HG02678 (cell line): ENCODE measurements around the gene GRIN2A.

Experiments
- ATAC-seq: cut with Tn5 transposase; IDR thresholded peaks from one replicate; pipeline ENCODE4 v1.9.1; 2021; ENCODE audit warnings: mild to moderate bottlenecking, moderate library complexity; ENCODE audit not compliant: unreplicated experiment

GRIN2A gene

DNA sequence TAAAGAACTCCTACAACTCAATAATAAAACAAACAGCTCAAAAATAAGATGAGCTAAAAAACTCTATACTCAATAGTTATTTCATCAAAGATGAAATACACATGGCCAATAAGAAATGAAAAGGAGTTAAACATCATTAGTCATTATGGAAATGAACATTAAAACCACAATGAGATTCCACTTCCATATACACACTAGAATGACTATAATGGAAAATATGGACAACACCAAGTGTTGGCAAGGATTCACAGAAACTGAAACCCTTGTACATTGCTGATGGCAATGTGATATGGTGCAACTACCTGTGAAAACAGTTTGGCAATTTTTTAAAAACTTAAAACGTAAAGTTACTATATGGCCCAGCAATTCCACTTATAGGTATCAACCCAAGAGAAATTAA is 91.4 kb downstream of the GRIN2A start:
- ATAC-seq: no peak

DNA sequence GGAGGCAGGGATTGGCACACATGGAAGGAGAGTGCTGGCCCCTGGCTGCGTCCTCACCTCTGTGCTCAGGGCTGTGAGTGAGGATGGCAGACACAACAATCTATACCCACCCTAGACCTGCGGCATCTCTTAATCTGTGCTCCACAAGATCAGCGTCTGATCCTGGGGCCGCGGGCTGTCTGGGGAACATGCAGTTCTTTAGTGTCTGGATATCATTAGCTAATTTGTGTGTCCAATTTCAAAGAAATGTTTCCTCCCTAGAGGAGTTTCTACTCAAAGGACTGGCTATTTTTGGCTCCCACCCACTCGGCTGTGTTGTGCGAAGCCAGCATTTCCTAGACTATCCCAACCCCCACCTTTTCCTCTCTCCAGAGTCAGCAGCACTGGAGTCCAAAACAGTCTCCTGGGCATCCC is 93.8 kb downstream of the GRIN2A start:
- no peak for ATAC-seq

DNA sequence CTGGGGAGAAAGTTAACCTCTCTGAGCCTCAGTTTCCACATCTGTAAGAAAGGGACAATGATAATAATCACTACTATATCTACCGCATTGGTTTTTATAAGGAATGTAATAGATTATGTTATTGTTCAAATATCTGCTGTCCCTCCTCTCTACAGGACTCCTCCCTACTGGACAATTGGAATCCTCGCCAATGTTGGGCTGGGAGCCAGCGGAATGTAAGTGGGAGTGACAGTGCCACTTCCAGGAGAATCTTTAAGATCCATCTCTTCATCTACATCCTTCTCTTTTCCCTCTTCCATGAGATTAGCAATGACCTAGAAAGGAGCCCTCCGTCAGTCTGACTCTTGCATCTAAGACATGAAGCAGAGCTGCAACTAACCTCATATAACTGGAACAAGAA is 95.1 kb downstream of the GRIN2A start:
- ATAC-seq: no peak

DNA sequence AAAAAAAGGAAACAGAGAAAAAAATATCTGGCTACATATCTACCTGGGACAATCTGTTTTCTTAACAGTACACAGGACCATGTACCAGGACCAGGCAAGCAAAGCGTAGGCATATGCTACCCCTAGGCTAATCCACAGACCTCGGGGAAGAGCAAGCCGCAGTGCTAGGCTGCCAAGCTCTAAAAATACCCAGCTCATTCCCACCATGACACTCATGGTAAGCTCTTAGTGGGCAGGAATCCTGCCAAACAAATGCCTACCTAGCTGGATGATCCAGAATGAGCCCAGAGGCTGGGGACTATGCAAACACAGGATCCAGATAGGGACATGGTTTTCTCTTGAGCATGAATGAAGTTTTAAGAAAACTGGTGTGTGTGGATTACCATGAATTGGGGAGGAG is 95.6 kb downstream of the GRIN2A start:
- no peak for ATAC-seq

DNA sequence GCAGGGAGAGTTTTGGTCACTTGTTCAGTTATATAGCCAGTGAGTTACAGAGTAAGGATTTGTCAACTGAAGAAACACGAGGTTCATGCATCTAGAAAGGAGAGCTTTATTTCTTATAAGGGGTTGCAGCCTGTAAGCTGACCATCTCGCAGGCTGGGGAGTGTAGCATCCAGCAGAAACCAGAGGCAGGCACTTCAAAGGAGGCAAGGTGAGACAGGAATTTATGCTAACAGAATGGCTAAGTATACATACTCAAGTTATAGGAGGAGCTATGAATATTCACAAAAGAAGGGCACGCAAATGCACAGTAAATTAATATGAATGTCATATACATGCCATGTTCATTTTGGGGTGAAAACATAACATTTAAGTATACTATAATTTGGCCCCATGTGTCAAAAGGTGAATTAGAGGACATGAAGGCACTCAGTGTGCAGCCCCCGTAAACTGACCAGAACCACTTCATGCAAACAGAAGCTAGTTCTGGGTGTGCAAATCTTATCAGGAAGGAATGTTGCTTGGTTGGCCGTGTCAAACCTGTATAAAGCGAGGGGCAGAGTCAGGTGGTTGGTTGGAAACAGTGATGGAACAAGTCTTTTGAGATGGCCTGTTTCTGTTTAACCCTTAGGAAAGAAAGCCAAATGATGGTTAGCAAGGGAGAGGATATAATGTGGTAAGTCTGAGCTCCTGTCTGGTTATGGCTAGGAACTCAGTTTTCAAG is 97.0 kb downstream of the GRIN2A start:
- ATAC-seq: no peak

DNA sequence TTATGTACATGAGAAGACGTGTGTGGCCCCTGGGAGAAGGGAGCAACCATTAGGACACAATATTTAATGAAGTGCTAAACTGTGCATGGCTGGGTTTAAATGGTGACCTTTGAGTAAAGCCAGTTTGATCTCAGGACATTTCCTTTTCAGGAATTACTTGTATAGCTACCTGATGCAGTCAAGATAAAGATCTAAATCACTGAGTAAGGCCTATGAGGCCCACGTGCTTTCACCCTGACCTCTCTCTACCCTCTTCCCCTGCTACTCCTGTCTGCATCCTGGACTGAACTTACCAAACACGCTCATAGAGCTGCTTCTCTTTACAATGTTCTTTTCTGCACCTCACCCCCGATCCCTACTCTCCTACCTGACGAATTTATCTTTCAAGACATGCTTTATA is 98.9 kb downstream of the GRIN2A start:
- ATAC-seq: no peak

DNA sequence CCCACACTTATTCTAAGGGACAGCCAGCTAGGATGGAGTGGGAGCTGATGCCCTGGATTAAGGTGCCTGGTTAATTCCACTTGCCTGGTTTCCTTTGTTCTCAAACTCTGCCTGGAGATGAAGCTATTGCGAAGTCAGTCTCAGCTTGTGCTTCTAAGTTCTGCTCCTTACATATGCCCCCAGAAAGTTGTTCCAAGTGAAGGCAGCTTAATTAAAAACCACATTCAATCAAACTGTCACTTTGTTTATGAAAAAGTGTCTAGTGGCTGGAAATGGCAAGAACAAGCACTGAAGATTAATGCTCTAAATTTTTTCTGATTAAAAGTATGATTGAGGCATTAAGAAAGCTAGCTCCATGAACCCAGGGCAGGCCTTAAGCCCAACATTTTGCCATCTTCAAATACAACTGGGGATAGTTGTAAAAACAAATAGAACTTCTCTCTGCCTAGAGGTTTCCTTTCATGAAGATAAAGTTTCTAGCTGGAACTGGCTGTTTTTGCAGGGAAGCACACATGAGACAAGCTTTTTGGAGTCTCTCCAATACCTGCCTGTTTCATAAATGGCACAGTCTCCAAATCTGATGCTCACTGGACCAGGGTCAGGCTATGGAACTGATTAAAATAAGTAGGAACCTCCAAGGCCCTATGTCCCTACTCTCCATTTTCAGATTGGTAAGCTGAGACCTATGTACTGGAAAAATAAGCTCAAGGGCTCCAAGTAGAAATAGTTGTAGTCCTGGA is 100.9 kb downstream of the GRIN2A start:
- ATAC-seq: no peak

DNA sequence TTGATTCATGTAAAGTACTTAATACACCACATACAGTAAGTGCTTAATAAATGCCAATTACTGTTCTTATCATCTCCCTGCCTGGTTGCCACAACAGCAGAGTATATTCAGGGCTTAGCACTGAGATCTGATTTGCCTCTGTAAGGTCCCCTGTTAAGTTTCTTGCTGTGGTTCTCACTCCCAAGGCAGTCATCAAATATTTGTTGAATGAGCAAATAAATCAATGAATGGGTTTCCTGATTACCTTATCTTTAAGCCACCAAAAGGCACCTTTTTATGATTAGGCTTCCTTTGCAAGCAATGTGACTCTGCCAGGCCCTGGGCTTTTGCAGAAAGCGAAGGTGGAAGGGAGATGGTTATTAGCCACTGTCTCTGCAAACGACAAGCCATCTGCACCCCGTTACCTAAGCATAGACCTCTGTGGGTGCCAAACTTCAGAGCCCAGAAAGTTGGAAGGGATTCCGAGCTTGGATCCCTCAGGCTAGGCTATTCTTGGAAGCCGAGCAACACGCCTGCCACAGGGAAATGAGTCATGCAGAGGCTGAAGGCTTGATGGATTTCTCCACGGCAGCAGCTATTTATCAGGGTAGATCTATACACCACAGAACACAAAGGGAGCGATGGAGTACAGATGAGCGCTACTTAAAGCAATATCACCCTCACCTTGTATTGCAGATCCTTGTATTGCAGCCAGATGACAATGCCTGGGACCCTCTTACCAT is 102.0 kb downstream of the GRIN2A start:
- ATAC-seq: no peak

DNA sequence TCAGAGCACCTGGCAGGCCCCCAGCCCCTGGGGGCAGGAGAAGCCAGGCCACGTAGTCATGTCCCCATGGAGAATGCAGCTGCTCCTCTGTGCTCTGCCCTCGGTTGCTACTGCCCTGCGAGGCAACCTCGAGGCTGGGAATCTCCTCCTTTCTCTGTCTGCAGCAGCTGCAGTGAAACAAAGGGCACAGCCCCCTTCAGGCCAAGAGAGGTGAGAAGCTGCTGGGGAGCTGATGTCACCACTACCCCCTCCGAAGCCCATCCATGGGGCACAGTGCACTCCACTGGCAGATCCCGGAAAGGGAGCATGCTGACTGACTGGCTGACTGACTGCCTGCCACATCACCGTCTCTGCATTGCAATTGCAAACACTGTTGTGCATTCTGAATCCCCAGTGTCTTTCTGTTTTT is 103.7 kb downstream of the GRIN2A start:
- ATAC-seq: no peak

DNA sequence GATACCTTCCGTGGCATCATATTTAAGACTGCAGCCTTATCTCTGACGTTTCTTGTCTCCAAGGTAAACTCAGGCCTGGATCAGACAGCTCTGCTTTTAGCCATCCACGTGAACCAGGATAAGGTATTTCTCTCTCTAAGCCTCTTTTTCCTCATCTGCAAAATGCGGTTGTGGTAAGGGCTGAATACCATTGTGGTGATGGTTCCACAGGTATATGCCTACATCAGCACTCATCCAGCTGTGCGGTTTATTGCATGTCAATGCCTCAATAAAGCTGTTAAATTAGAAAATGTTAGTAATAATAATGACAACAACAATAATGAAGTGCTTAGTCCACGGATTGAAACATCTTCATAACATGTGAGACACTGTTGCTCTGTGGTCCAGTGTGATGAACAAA is 104.4 kb downstream of the GRIN2A start:
- no peak for ATAC-seq

DNA sequence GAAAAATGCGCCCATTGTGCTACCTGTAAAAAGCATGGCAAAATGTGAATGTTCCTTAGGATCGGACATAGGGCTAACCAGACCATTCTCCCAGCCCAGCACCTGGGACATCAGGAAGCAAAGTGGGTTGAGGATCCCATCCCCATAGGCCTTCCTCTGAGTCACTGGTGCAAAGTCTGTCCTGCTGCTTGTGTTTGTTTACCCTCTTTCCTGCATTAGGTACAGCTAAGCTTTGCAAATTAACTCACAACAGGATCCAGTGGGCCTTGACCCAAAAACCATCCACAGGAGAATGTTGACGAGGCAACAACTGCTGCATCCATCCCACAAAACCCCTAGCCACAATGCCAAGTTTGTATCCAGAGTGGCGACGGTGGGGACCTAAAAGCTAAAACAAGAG is 106.2 kb downstream of the GRIN2A start:
- no peak for ATAC-seq

DNA sequence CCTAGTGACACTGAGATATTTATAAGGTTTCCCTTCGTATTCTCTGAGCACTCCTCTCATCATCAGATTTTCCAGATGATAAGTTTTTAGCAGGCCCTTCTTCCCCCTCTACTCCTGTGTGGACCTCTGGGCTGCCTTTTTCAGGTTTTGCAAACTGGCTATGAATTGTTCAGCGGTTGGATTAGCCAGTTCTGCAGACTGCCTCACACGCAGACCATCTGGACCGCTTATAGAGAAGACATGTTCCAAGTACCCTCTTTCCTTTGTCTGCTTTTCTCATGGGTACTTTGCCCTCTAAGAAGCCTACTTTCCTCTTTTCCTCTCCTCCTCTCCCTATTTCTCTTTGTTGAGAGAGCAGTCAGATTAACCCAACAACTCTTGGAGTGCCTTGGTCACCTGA is 111.6 kb downstream of the GRIN2A start:
- no peak for ATAC-seq

DNA sequence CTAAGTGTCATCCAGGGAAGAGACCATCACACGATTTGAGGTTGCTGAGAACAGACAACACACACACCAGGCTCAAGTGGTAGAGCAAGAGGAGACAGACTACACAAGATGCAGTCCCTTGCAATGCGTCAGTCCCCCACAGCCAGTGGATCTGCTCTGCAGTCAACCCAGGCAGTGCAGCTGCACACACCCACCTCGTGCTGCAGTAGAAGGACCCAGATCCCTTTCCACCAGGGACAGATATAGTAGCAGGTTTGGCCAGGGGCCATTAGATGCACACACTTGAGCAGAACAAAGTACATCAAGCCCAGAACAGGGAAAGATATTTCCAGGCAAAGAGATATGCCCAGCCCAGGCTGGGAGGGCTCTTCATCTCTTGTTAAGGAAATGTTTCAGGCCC is 112.9 kb downstream of the GRIN2A start:
- ATAC-seq: no peak

DNA sequence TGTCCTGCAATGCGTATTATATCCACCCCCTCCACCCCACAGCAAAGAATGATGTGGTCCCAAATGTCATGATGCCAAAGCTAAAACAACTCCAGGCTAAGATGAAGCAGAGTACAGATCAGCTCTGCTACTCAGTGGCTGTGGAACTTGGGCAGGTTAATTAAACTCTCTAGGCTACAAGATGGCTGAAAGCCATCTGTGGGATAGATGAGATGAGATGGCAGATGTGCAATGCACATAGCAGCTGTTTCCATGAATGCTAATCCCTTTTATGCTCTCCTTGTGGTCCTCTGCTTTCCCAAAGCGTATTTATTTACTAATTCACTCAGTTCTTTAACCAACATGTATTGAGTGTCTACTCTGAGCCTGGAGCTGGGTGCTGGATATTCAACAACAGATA is 114.4 kb downstream of the GRIN2A start:
- ATAC-seq: no peak

DNA sequence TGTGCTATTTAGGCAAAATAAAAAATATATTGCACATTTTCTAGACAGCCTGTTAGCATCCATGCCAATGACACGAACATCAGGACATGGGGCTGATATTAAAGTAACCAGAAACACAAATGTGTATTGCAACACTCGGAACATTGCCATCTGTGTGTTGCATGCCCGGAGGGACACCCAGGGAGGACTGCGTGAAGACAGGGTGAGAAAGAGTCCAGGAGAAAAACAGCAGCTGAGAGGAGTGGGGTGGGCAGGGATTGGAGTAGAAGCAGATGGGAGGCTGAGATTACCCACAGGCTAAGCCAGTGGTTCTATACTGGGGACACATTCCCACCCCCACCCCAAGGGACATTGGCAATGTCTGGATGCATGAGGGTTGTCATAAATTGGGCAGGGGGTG is 114.8 kb downstream of the GRIN2A start:
- no peak for ATAC-seq

DNA sequence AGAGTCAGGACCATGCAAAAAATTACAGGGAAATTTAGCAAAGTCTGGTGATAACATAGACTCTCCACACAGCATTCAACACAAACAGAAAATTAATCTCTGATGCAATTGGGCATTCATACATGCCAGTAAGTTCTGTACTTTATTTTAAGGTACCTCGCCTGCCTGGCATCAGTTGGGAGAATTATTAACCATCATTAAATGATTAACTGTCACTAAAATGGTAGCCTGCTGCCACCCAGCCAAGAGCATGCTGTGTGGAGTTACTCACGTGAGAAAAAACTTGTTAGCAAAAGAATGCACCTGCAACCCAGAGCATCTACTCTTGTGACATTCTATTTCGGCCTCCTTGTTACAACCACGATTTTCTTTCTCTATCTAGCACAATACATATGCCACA is 117.2 kb downstream of the GRIN2A start:
- no peak for ATAC-seq

DNA sequence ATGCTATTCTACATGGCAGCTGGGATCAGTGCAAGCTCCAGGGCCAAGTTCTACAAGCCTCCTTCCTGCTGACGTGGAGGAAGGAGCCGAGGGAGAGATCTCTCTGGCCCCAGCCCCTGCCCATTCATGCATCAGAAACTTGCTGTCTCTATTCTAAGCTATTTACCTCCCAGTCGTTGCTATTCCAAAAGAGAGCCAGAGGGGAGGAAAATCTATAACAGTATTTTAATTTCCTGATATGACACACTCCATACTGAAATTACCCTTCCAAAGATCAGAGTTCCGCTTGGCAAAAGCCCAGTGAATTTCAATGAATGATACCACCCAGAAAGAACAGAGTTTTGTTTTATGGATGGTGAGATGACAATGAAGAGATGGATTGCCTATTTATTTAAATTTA is 133.4 kb downstream of the GRIN2A start:
- no peak for ATAC-seq

DNA sequence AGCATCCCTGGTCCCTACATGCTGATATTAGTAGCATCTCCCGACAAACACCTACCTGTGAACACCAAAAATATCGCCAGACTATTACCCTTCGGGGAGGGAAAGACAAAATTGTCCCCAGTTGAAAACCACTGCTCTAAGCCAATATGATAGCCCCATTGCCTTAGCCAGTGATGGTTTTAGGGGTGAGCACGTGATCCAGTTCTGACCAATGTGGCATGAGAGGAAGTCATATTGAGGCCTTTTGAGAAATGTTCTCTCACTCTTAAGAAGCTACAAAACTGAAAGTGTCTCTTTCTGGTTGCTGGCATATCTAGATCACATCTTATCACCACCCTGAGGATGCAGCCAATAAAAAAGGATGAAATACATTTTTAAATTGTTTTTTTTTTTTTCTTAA is 136.3 kb downstream of the GRIN2A start:
- no peak for ATAC-seq

DNA sequence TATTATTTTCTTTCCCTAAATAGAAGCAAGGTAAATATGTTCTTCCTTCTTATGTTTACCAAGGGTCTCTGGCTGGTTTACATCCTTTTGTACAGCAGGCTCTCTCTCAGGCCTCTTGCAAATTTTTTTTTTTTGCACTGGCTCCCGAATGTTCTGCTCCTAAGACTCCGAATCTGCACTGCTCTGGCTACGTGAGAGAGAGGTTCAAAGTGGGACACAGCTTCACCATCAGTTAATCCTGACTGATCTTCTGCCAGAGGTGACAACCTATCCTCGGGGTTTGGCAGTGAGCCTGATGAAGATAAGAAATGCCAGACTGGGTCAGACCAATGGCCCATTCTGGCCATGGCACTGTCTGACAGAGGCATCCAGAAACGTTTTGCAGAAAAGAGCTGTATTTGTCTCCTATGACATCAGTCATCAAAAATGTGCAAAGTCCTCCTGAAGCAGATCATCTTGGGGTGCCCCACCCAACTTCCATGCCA is 136.9 kb downstream of the GRIN2A start:
- no peak for ATAC-seq

DNA sequence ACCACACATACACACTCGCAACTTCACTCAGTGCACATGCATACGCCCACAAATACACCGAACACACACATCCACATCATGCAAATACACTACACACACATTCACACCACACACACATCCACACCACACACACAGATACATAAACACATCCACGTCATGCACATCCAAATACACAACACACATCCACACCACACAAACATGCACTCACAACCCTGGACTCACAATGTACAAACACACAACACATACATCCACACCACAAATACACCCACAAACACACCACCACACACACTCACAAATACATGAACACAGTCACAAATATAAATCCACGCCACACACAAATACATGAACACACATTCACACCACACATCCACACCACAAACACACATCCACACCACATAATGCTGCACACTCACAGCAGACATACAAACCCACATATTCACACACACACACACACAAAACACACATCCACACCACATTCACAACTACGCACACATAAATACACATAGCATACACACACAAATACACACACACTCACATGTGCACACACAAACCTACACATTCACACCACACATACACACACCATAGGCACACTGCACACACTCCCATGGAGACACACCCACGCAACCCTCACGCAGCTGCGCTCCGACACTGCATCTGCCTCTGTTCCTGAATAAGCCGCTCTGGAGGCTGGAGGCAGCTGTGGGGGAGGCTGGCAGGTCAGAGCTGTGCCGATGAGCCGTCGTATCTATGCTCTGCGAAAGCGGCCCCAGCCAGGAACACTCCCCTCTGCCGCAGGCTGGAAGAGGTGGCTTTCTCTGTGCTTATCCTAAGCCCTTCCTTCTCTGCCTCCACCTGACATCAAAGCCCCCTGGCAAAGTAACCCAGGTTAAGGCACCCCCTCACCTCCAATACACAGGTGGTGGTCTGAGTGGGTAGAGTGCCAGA is 141.8 kb downstream of the GRIN2A start:
- no peak for ATAC-seq
